GOT3 (cell line): ENCODE results near the gene VPS18.

ENCODE experiments used
- DNase-seq: peaks from one replicate; lab custom pipeline; 2025; ENCODE audit warnings: mixed read lengths; lab: John Stamatoyannopoulos, UW

Gene VPS18

DNA sequence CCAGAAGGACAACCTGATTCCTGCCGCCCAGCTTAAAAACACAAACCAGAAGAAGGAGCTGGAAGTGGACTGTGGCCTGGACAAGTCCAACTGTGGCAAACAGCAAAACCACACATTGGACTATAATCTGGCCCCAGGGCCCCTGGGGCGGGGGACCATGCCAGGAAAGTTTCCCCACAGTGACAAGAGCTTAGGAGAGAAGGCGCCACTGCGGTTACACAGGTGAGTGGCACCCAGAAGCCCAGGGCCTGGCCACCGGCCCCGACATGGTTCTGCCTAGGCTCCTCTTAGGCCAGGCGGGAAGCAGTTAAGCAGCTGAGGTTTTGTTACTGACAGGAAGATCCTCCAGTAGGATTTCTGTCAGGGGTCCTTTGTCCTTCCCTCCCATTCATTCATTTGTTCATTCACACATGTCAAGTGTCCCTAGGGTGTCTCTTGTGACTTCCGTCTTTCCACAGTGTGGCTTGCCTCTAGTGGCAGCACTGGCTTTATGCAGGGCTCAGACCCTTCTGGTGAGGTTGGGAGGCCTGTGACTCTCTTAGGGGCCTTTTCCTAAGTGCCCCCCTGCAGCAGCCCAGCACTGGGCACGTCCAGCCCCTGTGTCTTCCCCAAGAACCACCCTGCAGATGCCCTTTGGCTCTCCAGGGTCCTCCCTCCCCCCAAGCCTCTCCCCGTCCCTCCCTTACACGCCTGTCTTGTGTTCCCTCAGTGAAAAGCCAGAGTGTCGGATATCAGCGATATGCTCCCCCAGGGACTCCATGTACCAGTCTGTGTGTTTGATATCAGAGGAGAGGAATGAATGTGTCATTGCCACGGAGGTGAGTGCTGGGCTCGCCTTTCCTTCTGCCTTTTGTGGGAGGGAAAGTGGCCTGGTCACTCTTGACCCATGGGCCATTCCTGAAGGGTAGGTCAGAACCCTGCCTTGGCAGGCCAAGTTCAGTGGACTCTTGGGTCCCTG is 42.7 kb downstream of the VPS18 start:
- DNase-seq, result no peak

DNA sequence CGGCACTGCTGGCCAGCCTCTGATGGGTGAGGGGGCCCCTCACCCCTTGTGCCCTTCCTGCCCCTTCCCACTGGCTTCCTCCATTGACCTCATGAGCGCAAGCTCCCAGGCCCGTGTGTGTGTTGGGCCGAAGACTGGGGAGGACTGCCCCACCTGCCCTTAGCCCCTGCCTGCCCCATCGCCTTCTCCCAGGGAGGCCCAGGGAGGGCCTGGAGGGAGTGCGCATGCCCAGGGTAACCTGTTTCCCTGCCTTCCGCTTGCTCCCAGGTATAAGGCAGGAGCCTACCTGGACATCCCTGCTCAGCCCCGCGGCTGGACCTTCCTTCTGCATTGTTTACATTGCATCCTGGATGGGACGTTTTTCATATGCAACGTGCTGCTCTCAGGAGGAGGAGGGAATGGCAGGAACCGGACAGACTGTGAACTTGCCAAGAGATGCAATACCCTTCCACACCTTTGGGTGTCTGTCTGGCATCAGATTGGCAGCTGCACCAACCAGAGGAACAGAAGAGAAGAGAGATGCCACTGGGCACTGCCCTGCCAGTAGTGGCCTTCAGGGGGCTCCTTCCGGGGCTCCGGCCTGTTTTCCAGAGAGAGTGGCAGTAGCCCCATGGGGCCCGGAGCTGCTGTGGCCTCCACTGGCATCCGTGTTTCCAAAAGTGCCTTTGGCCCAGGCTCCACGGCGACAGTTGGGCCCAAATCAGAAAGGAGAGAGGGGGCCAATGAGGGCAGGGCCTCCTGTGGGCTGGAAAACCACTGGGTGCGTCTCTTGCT is 43.7 kb downstream of the VPS18 start:
- no peak for DNase-seq

DNA sequence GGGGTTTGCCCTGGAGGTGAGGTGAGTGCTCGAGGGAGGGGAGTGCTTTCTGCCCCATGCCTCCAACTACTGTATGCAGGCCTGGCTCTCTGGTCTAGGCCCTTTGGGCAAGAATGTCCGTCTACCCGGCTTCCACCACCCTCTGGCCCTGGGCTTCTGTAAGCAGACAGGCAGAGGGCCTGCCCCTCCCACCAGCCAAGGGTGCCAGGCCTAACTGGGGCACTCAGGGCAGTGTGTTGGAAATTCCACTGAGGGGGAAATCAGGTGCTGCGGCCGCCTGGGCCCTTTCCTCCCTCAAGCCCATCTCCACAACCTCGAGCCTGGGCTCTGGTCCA is 44.3 kb downstream of the VPS18 start:
- DNase-seq, result no peak

DNA sequence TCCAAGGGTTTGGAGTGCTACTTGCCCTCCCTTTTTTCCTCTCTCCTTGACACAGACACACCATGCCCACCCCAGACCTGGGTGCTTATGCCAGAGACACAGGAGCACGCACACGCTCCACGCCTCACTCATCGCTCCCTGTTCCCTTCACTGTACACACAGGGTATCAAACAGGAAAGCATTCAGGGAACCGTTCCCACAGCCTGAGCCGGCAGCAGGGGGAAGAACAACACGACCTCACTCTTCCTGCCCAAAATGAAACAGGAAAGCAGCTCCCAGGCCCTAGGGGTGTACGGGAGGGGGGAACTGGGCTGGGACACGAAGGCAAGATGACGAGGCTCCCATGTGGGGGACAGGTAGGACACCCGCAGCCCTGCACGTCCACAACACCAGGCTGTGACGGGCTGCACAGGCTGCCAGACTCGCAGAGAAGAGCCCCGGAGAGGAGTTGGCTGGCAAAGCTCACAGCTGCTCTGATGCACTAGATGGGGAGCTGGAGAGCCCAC is 46.1 kb downstream of the VPS18 start:
- no peak for DNase-seq

DNA sequence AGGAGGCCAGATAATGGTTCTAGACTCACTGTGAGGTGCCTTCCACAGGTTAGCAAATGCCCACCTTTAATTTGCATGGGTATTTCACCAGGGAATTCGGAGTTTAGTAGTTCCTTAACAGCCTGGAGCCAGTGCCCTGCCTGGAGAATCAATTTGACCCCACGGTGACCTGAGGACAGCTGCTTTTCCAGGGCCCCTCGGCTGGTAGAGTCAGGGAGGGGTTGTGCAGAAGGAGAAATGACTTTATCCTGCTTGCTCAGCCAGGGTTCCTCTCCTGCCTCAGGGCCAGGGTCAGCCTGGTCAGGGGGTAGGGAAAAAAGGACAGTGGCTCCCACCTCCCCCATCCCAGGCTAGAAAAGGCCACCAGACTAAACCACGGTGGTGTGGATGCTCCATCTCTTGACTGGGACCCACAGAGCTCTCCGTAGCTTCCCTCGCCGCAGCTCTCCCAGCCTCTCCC is 46.8 kb downstream of the VPS18 start:
- no peak for DNase-seq

DNA sequence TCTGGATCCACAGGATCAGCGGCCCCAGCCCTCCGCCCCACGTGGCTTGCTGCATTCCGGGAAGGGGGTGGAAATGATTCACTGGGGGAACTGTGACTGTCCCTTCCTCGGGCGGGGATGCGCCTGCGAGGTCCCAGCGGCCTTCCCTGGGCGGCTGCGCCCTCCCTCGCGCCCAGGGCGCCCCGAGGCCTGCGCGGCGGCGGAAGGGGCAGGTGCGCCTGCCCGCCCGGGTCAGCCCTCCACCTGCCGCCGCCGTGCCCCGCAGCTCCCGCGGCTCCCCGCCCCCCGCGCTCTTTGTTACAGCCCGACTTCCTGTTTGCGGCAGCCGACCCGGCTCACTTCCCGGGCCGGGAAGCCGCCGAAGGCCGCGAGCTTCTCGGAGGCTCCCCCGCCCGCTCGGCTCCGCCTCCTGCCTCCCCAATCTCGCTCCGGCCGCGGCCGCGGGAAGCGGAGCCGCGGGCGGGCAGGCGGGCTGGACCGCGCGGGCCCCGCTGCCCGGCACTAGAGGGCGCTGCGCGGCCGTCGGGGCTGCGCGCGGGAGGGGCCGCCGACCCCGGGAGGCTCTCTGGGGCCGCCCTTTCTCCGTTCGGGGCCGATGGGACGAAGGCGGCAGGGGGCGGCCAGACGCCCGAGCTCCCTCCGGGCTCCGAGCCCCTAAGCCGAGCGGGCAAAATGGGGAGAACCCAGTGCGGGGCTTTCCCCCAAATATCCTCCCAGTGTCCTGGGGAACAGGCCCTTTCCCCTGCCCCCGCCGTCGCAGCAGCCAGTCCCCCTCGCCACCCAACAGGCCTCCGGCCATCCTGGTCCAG is 47.5 kb downstream of the VPS18 start:
- no peak for DNase-seq

DNA sequence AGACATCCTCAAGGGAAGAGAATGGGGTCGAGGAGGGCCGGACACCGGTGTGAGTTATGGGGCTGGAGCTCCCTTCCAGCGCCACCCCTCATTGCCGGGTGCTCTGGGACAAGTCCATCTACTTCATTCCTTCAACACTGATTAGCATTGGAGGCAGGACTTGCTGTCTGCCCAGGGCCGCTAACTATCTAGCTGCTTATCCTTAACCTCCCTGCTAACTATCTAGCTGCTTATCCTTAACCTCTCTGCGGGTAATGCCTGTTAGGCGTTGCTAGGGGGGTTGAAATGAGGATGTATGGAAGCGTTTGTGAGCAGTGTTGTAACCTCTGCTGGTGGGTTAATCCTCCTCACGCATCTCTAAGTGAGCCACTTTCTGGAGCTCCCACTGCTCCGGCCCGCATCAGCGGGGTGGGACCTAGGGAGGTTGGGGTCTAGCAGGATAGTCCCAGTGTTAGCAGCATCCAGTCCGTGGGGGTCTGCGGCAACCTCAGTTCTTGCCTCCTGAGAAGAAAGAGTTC is 48.1 kb downstream of the VPS18 start:
- DNase-seq, result no peak

DNA sequence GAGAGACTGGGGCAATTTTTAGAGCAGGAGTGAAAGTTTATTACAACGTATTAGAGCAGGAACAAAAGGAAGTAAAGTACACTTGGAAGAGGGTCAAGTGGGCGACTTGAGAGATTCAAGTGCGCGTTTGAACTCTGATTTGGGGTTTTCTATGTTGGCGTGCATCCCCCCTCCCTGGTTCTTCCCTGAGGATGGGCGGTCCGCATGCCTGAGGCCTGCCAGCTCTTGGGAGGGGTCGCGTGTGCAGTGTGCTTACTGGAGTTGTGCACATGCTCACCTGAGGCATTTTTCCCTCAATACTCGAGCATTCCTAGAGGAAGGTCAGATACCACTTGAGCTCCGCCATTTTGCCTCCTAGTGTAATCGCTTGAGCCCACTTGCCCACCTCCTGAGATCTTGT is 48.6 kb downstream of the VPS18 start:
- DNase-seq, result no peak

DNA sequence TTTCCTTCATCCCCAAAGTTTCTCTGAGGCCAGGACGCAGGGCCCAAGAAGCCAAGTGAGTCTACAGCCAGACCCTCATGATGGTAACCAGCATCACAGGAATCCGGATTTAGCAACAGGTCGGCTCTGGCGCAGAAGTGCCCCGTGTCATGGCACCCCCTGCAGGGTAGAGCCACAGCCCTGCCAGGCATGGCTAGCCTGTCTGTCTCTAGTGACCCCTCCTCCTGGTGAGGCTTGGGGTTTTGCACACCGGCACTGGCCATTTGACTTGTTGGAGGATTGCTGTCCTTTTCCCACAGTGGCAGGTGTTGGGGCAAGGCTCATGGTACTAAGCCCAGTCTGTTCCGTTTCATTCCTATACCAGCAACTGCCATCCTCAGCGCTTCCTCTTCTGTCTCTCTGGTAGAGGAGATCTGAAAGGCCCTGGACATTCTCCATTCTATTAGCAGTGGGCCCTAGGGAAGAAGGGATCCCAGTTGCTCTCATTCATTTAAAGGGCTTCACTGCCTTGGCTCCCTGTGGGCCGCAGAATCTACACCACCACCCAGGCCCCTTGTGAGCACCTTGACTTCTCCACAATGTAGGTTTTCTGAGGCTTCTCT is 49.6 kb downstream of the VPS18 start:
- no peak for DNase-seq

DNA sequence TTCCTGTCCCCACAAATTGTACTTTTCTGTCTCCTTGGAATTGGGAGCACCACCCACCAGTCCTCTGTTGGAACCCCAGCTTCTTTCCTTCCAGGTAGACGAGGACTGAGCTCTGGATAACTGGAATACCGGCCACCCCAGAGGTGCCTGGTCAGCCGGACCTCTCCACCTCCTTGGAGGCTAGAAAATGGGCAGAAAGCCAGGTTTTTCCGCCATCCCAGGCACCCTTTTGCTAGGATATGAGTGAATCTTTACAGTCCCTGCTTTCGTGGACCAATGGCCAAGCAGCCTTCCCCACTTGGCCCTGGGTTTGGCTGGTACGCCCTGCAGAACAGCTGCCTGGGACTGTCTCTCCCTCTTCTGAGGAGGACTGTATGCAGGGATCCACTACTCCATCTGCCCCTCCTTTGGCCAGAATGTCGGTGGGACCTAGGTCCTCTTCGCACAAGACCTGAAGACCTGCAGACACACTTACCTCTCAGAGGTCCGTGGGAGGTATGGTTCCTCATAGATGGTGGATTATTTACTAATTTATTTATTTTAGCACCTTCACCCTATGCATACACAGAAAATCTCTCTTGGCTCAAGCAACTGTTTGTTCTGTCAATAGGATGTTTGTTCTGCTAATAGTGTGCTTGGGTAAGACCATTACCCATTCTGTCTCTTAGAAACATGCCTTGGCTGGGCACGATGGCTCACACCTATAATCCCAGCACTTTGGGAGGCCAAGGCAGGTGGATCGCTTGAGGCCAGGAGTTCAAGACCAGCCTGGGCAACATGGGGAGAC is 50.5 kb downstream of the VPS18 start:
- DNase-seq, result no peak

DNA sequence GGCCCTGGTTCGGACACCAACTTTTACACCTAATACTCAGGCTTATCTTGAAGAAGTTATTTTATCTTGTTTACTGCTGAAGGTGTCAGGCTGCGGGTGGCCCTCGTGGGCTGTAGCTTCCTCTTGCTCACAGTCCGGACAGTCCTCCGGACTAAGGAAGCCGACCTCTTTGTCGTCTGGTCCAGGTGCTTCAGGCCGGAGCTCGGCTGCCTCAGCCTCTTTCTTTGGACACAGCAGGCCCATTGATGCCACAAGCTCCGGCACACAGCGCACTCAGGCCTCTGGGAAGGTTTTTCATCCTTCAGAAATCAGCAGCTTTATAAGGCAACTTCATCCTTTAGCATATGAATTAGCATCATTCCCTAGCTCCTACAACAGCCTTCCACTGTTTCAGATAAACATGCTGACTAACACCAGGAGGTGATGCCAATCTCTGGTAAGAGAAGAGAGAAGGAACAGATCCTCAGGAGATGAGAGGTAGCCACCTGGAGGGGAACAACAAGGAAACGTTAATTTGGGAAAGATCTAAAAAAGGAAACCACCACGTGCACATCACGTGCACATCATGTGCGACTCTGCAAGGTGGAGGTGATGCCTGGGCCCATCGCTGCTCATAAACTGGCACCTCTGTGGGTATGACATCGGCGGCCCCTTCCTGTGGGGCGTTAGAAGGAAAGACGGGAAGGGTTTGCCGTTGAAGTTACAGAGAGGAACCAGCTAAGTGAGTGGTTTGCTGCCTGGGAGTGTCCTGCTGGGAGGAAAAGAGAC is 54.6 kb downstream of the VPS18 start:
- DNase-seq, result no peak

DNA sequence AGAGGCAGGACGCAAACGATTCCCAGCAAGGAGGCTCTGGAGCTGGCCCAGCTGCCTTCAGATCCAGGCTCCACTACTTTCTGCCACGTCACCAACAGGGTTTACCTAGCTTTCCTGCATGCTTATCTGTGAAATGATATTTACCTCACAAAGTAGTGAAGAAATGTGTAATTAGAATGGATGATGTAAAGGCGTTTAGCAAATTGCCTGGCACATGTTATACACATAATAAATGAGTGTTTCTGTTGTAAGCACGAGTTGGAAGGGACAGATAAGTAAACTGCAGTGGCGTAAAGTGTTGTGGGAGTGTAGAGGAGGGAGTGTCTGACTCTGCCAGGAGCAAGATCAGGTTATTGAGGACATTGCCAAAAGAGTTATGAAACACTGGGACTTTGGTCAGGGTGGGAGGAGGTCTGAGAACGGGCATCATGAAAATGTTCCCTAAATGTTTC is 55.5 kb downstream of the VPS18 start:
- DNase-seq, result no peak

DNA sequence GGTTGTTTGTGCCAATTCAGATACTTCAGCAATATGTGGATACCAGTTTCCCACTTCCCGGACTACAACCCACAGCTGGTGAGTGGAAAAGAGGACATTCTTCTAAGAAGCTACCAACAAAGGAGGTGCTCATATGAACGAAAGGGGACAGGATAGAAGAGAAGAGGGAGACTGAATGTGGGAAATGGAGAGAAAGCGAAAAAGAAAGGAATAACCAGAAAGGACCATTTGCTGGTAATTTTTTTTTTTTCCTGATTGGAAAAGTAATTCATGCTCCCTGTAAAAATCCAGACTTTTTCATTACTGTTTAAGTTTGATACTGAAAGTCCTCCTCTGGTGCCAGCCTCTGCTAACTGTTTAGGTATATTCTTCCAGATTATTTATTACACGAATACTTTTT is 57.5 kb downstream of the VPS18 start:
- DNase-seq, result no peak

DNA sequence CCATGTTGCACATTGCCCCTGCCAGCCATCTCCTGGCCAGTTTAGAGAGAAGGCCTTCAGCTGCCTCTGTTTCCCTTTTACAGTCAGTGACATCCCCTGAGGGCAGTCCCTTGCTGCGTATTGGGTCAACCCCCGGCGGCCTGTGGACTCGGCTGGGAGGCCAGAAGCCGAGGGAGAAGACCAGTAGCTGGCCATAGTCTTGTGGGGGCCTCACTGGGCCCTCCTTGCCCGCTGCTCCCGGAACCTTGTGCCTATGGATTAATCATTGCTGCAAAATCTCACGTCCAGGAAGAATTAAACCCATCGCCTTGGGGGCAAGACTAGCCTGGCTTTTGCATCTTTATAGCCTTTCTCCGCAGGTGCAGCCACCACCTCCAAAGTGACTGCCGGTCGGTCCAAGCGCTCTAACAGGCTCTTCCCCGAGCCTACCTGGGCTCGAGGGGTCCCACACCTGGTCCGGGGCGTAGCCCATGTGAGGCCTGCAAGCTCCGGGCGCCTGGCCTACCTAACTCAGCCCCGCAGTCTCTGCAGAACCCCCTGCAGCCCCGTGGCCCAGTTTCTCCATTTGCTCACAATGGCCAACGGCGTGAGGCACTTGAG is 58.2 kb downstream of the VPS18 start:
- no peak for DNase-seq

DNA sequence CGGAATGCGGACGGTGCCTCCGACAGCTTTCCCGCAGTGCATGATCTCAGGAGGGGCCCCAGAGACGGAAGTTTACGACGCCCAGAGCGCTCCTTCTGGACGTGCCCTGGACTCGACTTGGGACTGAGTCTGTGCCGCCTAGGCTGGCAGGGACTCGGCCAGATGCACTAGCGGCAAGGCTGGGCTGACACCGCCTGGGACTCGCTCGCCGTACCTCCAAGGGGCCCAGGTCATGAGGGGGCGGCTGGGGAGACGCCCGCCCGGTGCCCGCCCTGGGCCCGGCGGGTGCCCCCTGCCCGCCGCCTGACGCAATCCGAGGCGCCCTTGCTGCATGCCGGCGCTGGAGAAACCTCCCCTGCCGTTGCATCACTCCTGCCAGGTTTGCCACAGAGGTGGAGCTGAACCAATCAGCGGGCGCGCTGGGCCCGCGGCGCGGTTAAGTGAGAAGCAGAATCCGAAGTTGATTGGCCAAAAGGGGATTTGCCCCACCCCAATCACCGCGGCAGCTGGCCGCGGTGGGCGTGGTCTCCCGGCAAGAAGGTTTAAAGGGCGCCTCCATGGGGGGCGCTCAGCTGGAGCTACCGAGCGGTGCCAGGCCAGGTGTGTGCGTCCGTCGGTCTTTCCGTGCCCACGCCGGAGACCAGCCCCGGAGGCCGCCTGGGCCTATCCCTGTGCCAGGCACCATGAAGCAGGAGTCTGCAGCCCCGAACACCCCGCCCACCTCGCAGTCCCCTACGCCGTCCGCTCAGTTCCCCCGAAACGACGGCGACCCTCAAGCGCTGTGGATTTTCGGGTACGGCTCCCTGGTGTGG is 58.9 kb downstream of the VPS18 start, which contains the start of gene CHAC1:
CHAC1 (plus strand) TSS at position 571 of the 812 bp plus-strand sequence; CDS start at position 684, 113 bp downstream.
- peak; percentile 66 for DNase-seq
